GM19239 (cell line): ENCODE results near the gene EML6.

ENCODE experiments used
- DNase-seq: peaks from one replicate; pipeline ENCODE4 v3.0.0; 2011; ENCODE audit warnings: low spot score; ENCODE audit not compliant: insufficient read length
- FAIRE-seq: peaks from 2 replicates; lab custom pipeline; 2011; peaks lifted over from hg19 to GRCh38; lab: Jason Lieb, UNC

Gene EML6

GRCh38 chr2:54741250-54741649 lies 17.8 kb downstream of the EML6 start:
- no peak for FAIRE-seq
- no peak for DNase-seq

GRCh38 chr2:54750040-54750439 lies 26.6 kb downstream of the EML6 start:
- FAIRE-seq (no peak), DNase-seq (no peak)

GRCh38 chr2:54752439-54752838 lies 29.0 kb downstream of the EML6 start:
- FAIRE-seq: no peak

GRCh38 chr2:54755641-54756326 lies 32.3 kb downstream of the EML6 start:
- peak; percentile 93 for FAIRE-seq
- DNase-seq: no peak

More at GRCh38 chr2:54752439-54752838, 29.0 kb downstream of the EML6 start:
- no peak for DNase-seq

GRCh38 chr2:54757500-54757899 lies 34.0 kb downstream of the EML6 start:
- DNase-seq (peak; percentile 16), FAIRE-seq (peak; percentile 82)

- FAIRE-seq (peak; percentile 21), DNase-seq (no peak)
These were observed 35.5 kb downstream of the EML6 start for GRCh38 chr2:54758951-54759350.

GRCh38 chr2:54760310-54760709 lies 36.8 kb downstream of the EML6 start:
- no peak for DNase-seq
- FAIRE-seq: no peak

- peak; percentile 14 for FAIRE-seq
- no peak for DNase-seq
These were observed 40.3 kb downstream of the EML6 start for GRCh38 chr2:54763636-54764291.

GRCh38 chr2:54767921-54768320 lies 44.5 kb downstream of the EML6 start:
- DNase-seq (no peak), FAIRE-seq (no peak)

GRCh38 chr2:54768772-54769428 lies 45.4 kb downstream of the EML6 start:
- no peak for FAIRE-seq

GRCh38 chr2:54770211-54770610 lies 46.7 kb downstream of the EML6 start:
- DNase-seq (no peak), FAIRE-seq (no peak)

More at GRCh38 chr2:54768772-54769428, 45.4 kb downstream of the EML6 start:
- DNase-seq: no peak

GRCh38 chr2:54770676-54771075 lies 47.2 kb downstream of the EML6 start:
- no peak for DNase-seq
- FAIRE-seq: no peak

- FAIRE-seq (no peak), DNase-seq (no peak)
These were observed 47.9 kb downstream of the EML6 start for GRCh38 chr2:54771166-54771885.

GRCh38 chr2:54772110-54772509 lies 48.6 kb downstream of the EML6 start:
- FAIRE-seq: no peak
- no peak for DNase-seq

- DNase-seq: no peak
- no peak for FAIRE-seq
These were observed 49.1 kb downstream of the EML6 start for GRCh38 chr2:54772531-54772930.

- DNase-seq (no peak), FAIRE-seq (no peak)
These were observed 49.8 kb downstream of the EML6 start for GRCh38 chr2:54773233-54773632.

GRCh38 chr2:54773838-54774237 lies 50.4 kb downstream of the EML6 start:
- FAIRE-seq: no peak

GRCh38 chr2:54775710-54776109 lies 52.2 kb downstream of the EML6 start:
- DNase-seq (no peak), FAIRE-seq (no peak)

More at GRCh38 chr2:54773838-54774237, 50.4 kb downstream of the EML6 start:
- DNase-seq: no peak

- FAIRE-seq: no peak
- no peak for DNase-seq
These were observed 53.0 kb downstream of the EML6 start for GRCh38 chr2:54776494-54776893.

- DNase-seq: no peak
- no peak for FAIRE-seq
These were observed 59.9 kb downstream of the EML6 start for GRCh38 chr2:54783349-54783748.

GRCh38 chr2:54787270-54787669 lies 63.8 kb downstream of the EML6 start:
- DNase-seq: no peak
- no peak for FAIRE-seq
